IMR-90 (cell line): ENCODE data around the gene NOX4. TPM values are rescaled to one million over a fixed set of nuclear protein-coding genes. Genes with fewer than 3 reads are reported as not detected.

Experiments used
- ATAC-seq: fragments of 200-7000 bp; cut with Tn5 transposase; 2 replicates; pipeline ENCODE4 v1.9.1; 2020; ENCODE audit warnings: low read depth, mild to moderate bottlenecking, moderate library complexity
- BruUV-seq: library from RNA; stranded (reverse); fragments of 400-500 nt; replicated peaks from 2 replicates; lab custom pipeline; 2021; lab: Mats Ljungman, UMichigan
- CTCF ChIA-PET: fragments of 300-600 bp; formaldehyde crosslinking; extraction: SDS; loops from one replicate; lab custom pipeline; 2021; ENCODE audit warnings: antibody characterized with exemption; lab: Yijun Ruan, JAX
- POLR2A ChIA-PET: fragments of 300-600 bp; sonication (Branson Sonifier 250); formaldehyde crosslinking; loops from one replicate; lab custom pipeline; 2022; ENCODE audit warnings: antibody characterized with exemption; ENCODE audit not compliant: unreplicated experiment; lab: Charles Lee
- DNase-seq: peaks from one replicate; pipeline ENCODE4 v3.0.0; 2013
- H2AFZ ChIP-seq: replicated peaks from 2 replicates; pipeline ENCODE3; 2013; ENCODE audit warnings: low read length, mild to moderate bottlenecking; ENCODE audit not compliant: poor library complexity
- H2AK5ac ChIP-seq: 2 replicates; pipeline ENCODE4 v1.6.1; 2013; ENCODE audit warnings: low read depth, low read length, inconsistent platforms
- H2AK9ac ChIP-seq: replicated peaks from 2 replicates; pipeline ENCODE3; 2013; ENCODE audit warnings: mild to moderate bottlenecking, low read depth, low read length, moderate library complexity; ENCODE audit not compliant: poor library complexity
- H2BK120ac ChIP-seq: 2 replicates; pipeline ENCODE4 v1.6.1; 2013; ENCODE audit warnings: low read depth, low read length, inconsistent platforms
- H2BK15ac ChIP-seq: 3 replicates; pipeline ENCODE4 v1.6.1; 2013; ENCODE audit warnings: low read depth, low read length, inconsistent platforms
- H2BK20ac ChIP-seq: 2 replicates; pipeline ENCODE4 v1.6.1; 2013; ENCODE audit warnings: low read depth, mild to moderate bottlenecking, inconsistent platforms, low read length, moderate library complexity
- H2BK5ac ChIP-seq: 2 replicates; pipeline ENCODE4 v1.6.1; 2013; ENCODE audit warnings: mild to moderate bottlenecking, low read depth, low read length, inconsistent platforms; ENCODE audit not compliant: poor library complexity, severe bottlenecking
- H3K14ac ChIP-seq: replicated peaks from 2 replicates; pipeline ENCODE4 v1.6.1; 2013; ENCODE audit warnings: low read depth, low read length, inconsistent platforms
- H3K18ac ChIP-seq: 2 replicates; pipeline ENCODE4 v1.6.1; 2013; ENCODE audit warnings: low read depth, low read length, control low read depth
- H3K23ac ChIP-seq: 2 replicates; pipeline ENCODE4 v1.6.1; 2013; ENCODE audit warnings: low read depth, low read length, inconsistent platforms
- H3K27ac ChIP-seq: 2 replicates; pipeline ENCODE4 v1.5.1; 2013; ENCODE audit warnings: mild to moderate bottlenecking, control low read depth, low read length; ENCODE audit not compliant: insufficient read depth
- H3K27me3 ChIP-seq: 2 replicates; pipeline ENCODE4 v1.6.1; 2013; ENCODE audit warnings: low read length; ENCODE audit not compliant: control insufficient read depth, insufficient read depth
- H3K36me3 ChIP-seq: 2 replicates; pipeline ENCODE4 v1.6.1; 2013; ENCODE audit warnings: low read length, mixed read lengths; ENCODE audit not compliant: control insufficient read depth, insufficient read depth
- H3K4ac ChIP-seq: 2 replicates; pipeline ENCODE4 v1.6.1; 2013; ENCODE audit warnings: low read depth, low read length, inconsistent platforms
- H3K4me1 ChIP-seq: 2 replicates; pipeline ENCODE4 v1.6.1; 2013; ENCODE audit warnings: low read length, mixed read lengths; ENCODE audit not compliant: control insufficient read depth, insufficient read depth
- H3K4me2 ChIP-seq: 2 replicates; pipeline ENCODE4 v1.6.1; 2013; ENCODE audit warnings: low read depth, mild to moderate bottlenecking, control low read depth, low read length, moderate library complexity
- H3K4me3 ChIP-seq: 2 replicates; pipeline ENCODE4 v1.5.1; 2013; ENCODE audit warnings: low read depth, mild to moderate bottlenecking, control low read depth, low read length, moderate library complexity; ENCODE audit not compliant: insufficient read depth
- H3K56ac ChIP-seq: 2 replicates; pipeline ENCODE4 v1.6.1; 2013; ENCODE audit warnings: low read length, inconsistent platforms; ENCODE audit not compliant: insufficient read depth; ENCODE audit errors: extremely low read depth
- H3K79me1 ChIP-seq, 2 experiments: 2 replicates each; pipeline ENCODE4 v1.6.1; 2013; ENCODE audit warnings: low read length in 2 of 2, inconsistent platforms in 1 of 2, low read depth in 1 of 2
- H3K9ac ChIP-seq: 2 replicates; pipeline ENCODE4 v1.6.1; 2013; ENCODE audit warnings: low read depth, low read length, control low read depth
- H3K9me1 ChIP-seq: 2 replicates; pipeline ENCODE4 v1.6.1; 2013; ENCODE audit warnings: low read length, inconsistent platforms; ENCODE audit not compliant: insufficient read depth
- H3K9me3 ChIP-seq: 2 replicates; pipeline ENCODE4 v1.6.1; 2013; ENCODE audit warnings: low read length; ENCODE audit not compliant: control insufficient read depth, insufficient read depth
- H4K20me1 ChIP-seq: 2 replicates; pipeline ENCODE4 v1.6.1; 2013; ENCODE audit warnings: low read length, inconsistent platforms; ENCODE audit not compliant: insufficient read depth
- H4K5ac ChIP-seq: 2 replicates; pipeline ENCODE4 v1.6.1; 2013; ENCODE audit warnings: mild to moderate bottlenecking, low read depth, low read length, control low read depth
- H4K8ac ChIP-seq, 2 experiments: 2 replicates each; pipeline ENCODE4 v1.6.1; 2013; ENCODE audit warnings: low read depth in 2 of 2, low read length in 2 of 2, control low read depth in 1 of 2, inconsistent platforms in 1 of 2
- H4K91ac ChIP-seq: 2 replicates; pipeline ENCODE4 v1.6.1; 2013; ENCODE audit warnings: low read depth, low read length, inconsistent platforms; ENCODE audit not compliant: insufficient read depth
- BHLHE40 ChIP-seq: fragments of 150-350 bp; IDR thresholded peaks from 2 replicates; pipeline ENCODE4 v1.6.1; 2016; ENCODE audit warnings: mild to moderate bottlenecking, low read depth, low read length
- CEBPB ChIP-seq: IDR thresholded peaks from 2 replicates; pipeline ENCODE4 v1.6.1; 2012; ENCODE audit warnings: low read depth, low read length, improper control_type of control experiment
- CHD1 ChIP-seq: IDR thresholded peaks from 2 replicates; pipeline ENCODE4 v1.6.1; 2012; ENCODE audit warnings: low read depth, low read length, improper control_type of control experiment
- FOS ChIP-seq: fragments of 150-350 bp; IDR thresholded peaks from 2 replicates; pipeline ENCODE4 v1.6.1; 2016; ENCODE audit warnings: low read depth, low read length
- MAFK ChIP-seq: IDR thresholded peaks from 2 replicates; pipeline ENCODE4 v1.6.1; 2012; ENCODE audit warnings: low read depth, low read length, improper control_type of control experiment
- MAZ ChIP-seq: IDR thresholded peaks from 2 replicates; pipeline ENCODE4 v1.6.1; 2012; ENCODE audit warnings: low read depth, mild to moderate bottlenecking, low read length, improper control_type of control experiment, moderate library complexity, borderline replicate concordance
- MXI1 ChIP-seq: IDR thresholded peaks from 2 replicates; pipeline ENCODE4 v1.6.1; 2012; ENCODE audit warnings: low read depth, mild to moderate bottlenecking, low read length, moderate library complexity, borderline replicate concordance
- NFE2L2 ChIP-seq: fragments of 150-350 bp; IDR thresholded peaks from 2 replicates; pipeline ENCODE4 v1.6.1; 2016; ENCODE audit warnings: low read depth, mild to moderate bottlenecking, low read length
- POLR2A ChIP-seq: IDR thresholded peaks from 2 replicates; pipeline ENCODE4 v1.6.1; 2012; ENCODE audit warnings: mild to moderate bottlenecking, low read depth, low read length
- RAD21 ChIP-seq: IDR thresholded peaks from 2 replicates; pipeline ENCODE4 v1.6.1; 2012; ENCODE audit warnings: low read length, improper control_type of control experiment
- RCOR1 ChIP-seq: IDR thresholded peaks from 2 replicates; pipeline ENCODE4 v1.6.1; 2012; ENCODE audit warnings: mild to moderate bottlenecking, low read length, improper control_type of control experiment; ENCODE audit not compliant: insufficient replicate concordance
- RFX5 ChIP-seq: IDR thresholded peaks from 2 replicates; pipeline ENCODE4 v1.8.0; 2012; ENCODE audit warnings: low read depth, mild to moderate bottlenecking, low read length, moderate library complexity
- SMC3 ChIP-seq: fragments of 150-350 bp; IDR thresholded peaks from 2 replicates; pipeline ENCODE4 v1.6.1; 2016; ENCODE audit warnings: low read depth, mild to moderate bottlenecking, antibody characterized with exemption, low read length, moderate library complexity
- USF2 ChIP-seq: fragments of 150-350 bp; IDR thresholded peaks from 2 replicates; pipeline ENCODE4 v1.6.1; 2017; ENCODE audit warnings: mild to moderate bottlenecking, antibody characterized with exemption, low read length, low read depth
- WGBS, 2 experiments: methylation state at CpG; one replicate each; pipeline versions ENCODE4 v1.1.5 to v1.1.7; 2013; ENCODE audit warnings: missing lambda C conversion rate in 2 of 2; ENCODE audit not compliant: insufficient read length in 1 of 2; ENCODE audit errors: extremely low coverage in 2 of 2; 5-methylcytosine and 5-hydroxymethylcytosine counted together
- dilution Hi-C: fragments of 300-500 bp; cut with HindIII; formaldehyde crosslinking; loops from one replicate; pipeline ENCODE4 v1.14.3; 2018; ENCODE audit warnings: low sequenced_read_pairs; ENCODE audit not compliant: unreplicated experiment
- in situ Hi-C: fragments of 300-500 bp; cut with MboI; formaldehyde crosslinking; loops from 3 replicates; pipeline ENCODE4 v1.14.3; 2019; ENCODE audit warnings: low sequenced_read_pairs, inconsistent platforms, mixed read lengths
- intact Hi-C: fragments of 100-400 bp; cut with micrococcal nuclease; formaldehyde crosslinking; loops from 2 replicates; pipeline ENCODE4 v1.10.0; 2022
- polyA plus RNA-seq, 3 experiments: library from polyadenylated mRNA; depleted of rRNA; stranded (reverse); fragments of >200 nt; gene quantifications; 2 replicates each; pipeline ENCODE4 v1.2.3, GENCODE V29; 2012; ENCODE audit warnings: low replicate concordance in 1 of 3
- total RNA-seq: library from RNA; depleted of rRNA; stranded (reverse); fragments of >200 nt; gene quantifications from 2 replicates; pipeline ENCODE4 v1.2.3, GENCODE V29; 2012
- TF ChIP-seq, protein P1 (sequence below): fragments of 150-350 bp; IDR thresholded peaks from 2 replicates; pipeline ENCODE4 v1.6.1; 2016; ENCODE audit warnings: low read depth, mild to moderate bottlenecking, low read length, moderate library complexity, borderline replicate concordance
- TF ChIP-seq, protein P2 (sequence below): conservative IDR thresholded peaks from 2 replicates; pipeline ENCODE4 v1.5.1; 2012; ENCODE audit warnings: mild to moderate bottlenecking, low read depth, low read length, improper control_type of control experiment

NOX4 gene
- total and polyA plus RNA-seq, 2 of the 4 experiments (the other 2 are of a cell fraction), result 4.7 to 11.7 TPM

DNA sequence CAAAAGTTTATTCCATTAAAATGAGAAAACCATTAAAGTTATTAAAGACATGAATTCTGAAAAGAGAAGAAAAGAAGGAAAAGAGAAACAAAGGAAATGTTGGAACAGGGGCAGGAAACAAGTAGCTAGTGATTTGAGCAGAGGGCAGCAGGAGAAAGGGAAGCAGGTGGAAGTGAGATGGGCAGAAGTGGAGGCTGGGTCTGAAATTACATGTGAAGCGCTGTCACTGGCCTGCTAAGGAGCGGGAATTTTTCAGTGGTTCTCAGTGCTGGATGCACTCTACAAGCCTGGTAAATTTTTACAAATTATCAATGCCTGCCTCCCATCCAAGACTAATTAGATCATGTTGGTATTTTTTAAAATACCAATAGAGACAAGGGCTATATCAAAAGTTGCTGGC is 48.4 kb downstream of the NOX4 start:
- Histone ChIP-seq H3K14ac (no peak overlapping the region), H3K27me3 (no peaks in the 10 kb centered on the region), H3K56ac (no peak overlapping the region), H3K9me1 (0 out of 2 replicates have a peak, but pooled peaks cover 2% of the 10 kb centered on the region), H3K4me3 (no peak overlapping the region), H3K9me3 (no peaks in the 10 kb centered on the region), H2AK9ac (no peak overlapping the region), H2BK15ac (no peak overlapping the region), H2AFZ (no peak overlapping the region), H3K18ac (no peak overlapping the region), H4K8ac (no peak overlapping the region), H2BK120ac (no peak overlapping the region), H2BK5ac (no peak overlapping the region), H2AK5ac (no peak overlapping the region), H3K9ac (no peak overlapping the region), H4K91ac (no peak overlapping the region), H3K4ac (no peak overlapping the region), H3K4me1 (no peaks in the 10 kb centered on the region), H4K20me1 (no peaks in the 10 kb centered on the region), H4K5ac (no peak overlapping the region), H3K79me1 (peaks cover 0 to 4% of the 10 kb centered on the region in 2 experiments; a peak in 2 of 4 replicates), H3K36me3 (peaks cover 3% of the 10 kb centered on the region; the same call in 1 of the 2 replicates), H3K23ac (no peak overlapping the region), H2BK20ac (no peak overlapping the region), H3K4me2 (no peak overlapping the region), H3K27ac (no peak overlapping the region)
- dilution Hi-C loops, result no loop called here
- ATAC-seq (no peak), DNase-seq (no peak)
- CTCF ChIA-PET, result no interaction called here
- TF ChIP-seq RAD21 (no peak), MXI1 (no peak), RFX5 (no peak), FOS (no peak), USF2 (no peak), POLR2A (no peak), MAZ (no peak), CEBPB (no peak), RCOR1 (no peak), SMC3 (no peak), NFE2L2 (no peak), MAFK (no peak), CHD1 (no peak), BHLHE40 (no peak)
- TF ChIP-seq, protein P1, sequence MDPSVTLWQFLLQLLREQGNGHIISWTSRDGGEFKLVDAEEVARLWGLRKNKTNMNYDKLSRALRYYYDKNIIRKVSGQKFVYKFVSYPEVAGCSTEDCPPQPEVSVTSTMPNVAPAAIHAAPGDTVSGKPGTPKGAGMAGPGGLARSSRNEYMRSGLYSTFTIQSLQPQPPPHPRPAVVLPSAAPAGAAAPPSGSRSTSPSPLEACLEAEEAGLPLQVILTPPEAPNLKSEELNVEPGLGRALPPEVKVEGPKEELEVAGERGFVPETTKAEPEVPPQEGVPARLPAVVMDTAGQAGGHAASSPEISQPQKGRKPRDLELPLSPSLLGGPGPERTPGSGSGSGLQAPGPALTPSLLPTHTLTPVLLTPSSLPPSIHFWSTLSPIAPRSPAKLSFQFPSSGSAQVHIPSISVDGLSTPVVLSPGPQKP, result no peak
- TF ChIP-seq, protein P2, sequence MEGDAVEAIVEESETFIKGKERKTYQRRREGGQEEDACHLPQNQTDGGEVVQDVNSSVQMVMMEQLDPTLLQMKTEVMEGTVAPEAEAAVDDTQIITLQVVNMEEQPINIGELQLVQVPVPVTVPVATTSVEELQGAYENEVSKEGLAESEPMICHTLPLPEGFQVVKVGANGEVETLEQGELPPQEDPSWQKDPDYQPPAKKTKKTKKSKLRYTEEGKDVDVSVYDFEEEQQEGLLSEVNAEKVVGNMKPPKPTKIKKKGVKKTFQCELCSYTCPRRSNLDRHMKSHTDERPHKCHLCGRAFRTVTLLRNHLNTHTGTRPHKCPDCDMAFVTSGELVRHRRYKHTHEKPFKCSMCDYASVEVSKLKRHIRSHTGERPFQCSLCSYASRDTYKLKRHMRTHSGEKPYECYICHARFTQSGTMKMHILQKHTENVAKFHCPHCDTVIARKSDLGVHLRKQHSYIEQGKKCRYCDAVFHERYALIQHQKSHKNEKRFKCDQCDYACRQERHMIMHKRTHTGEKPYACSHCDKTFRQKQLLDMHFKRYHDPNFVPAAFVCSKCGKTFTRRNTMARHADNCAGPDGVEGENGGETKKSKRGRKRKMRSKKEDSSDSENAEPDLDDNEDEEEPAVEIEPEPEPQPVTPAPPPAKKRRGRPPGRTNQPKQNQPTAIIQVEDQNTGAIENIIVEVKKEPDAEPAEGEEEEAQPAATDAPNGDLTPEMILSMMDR, result no peak
- no CpG with 5 or more reads among the region's 2 CpGs for WGBS, 2 experiments
- no TSS peak for BruUV-seq
- in situ Hi-C loops, result no loop called here
- POLR2A ChIA-PET, result no interaction called here
- intact Hi-C loops, result no loop called here
